Spleen (tissue), 7 donors: ENCODE results near the gene PTPRN2.

Experiments used
- POLR2A ChIP-seq, 3 donors: fragments of 450-650 bp; IDR thresholded peaks; one replicate each; pipeline ENCODE4 v1.5.1; 2017; ENCODE audit warnings: antibody characterized with exemption in 3 of 3, mild to moderate bottlenecking in 1 of 3
- TF ChIP-seq, protein P1 (sequence below), 11 experiments: fragments of 200-600 bp in 7 of 11; fragments of 450-650 bp in 4 of 11; sonication (generic) in 4 of 11; IDR thresholded peaks in 8 of 11; conservative IDR thresholded peaks in 3 of 11; 1 replicate in 7 of 11; 2 replicates in 4 of 11; pipeline versions ENCODE4 v1.4.0 to v1.8.0; 2016 to 2021; ENCODE audit warnings: antibody characterized with exemption in 11 of 11, inconsistent platforms in 4 of 11, mild to moderate bottlenecking in 1 of 11
- donor health status: DM: no; HTN: no; CAD: no; lungs with moderate emphysema.
- donor health status: DM: no; HTN: no; CAD: no.
- donor health status: DM: no; HTN: no; CAD: no.

DNA sequence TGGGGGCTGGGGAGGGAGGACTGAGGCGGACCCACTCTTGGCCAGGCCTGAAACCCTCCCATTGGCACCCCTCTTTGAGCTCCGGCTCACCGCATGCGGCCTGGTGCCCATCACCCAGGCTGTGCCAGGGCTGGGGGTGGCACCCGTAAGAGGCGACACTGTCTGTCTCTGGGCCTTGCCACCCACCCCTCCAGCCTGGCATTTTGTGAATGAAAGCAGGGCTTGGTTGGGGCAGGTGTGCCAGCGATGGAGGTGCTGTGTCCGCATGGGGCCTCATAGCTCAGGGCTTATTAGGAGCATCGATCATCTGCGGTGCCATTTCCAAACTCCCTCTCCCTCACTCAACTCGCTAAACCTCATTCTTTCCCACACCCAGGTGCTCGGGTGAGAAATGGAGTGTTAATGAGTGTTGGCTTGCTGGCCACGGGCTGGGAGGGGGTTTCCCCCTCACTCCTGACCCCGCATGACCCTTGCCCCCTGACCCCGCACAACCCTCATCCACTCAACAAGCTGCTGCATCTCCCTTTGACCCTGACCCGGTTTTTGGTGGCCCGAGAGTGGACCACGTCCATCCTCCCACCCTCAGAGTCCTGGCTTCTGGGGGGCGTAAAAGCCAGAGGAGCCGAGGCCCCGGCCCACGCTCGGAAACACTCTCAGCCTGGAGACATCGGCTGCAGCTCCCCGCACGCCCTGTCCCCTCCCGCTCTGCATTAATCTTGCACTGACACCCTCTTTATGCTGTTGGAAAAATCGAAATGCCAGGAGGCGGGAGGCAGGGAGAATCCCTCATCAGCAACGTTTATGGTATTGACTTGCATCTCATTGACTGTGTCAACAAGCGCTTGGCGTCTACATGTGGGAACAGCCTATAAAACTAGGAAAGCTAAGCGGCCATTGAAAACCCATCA, 1089.6 kb downstream of the PTPRN2 start:
- TF ChIP-seq, protein P1, sequence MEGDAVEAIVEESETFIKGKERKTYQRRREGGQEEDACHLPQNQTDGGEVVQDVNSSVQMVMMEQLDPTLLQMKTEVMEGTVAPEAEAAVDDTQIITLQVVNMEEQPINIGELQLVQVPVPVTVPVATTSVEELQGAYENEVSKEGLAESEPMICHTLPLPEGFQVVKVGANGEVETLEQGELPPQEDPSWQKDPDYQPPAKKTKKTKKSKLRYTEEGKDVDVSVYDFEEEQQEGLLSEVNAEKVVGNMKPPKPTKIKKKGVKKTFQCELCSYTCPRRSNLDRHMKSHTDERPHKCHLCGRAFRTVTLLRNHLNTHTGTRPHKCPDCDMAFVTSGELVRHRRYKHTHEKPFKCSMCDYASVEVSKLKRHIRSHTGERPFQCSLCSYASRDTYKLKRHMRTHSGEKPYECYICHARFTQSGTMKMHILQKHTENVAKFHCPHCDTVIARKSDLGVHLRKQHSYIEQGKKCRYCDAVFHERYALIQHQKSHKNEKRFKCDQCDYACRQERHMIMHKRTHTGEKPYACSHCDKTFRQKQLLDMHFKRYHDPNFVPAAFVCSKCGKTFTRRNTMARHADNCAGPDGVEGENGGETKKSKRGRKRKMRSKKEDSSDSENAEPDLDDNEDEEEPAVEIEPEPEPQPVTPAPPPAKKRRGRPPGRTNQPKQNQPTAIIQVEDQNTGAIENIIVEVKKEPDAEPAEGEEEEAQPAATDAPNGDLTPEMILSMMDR (IDR thresholded peaks at IDR 0.05 in 8 of 11, conservative IDR thresholded peaks at IDR 0.05 in 3 of 11) = no peak
- TF ChIP-seq POLR2A (IDR thresholded peaks at IDR 0.05) = no peak
